ENCODE results near the gene SPECC1. TPM values are rescaled to one million over a fixed set of nuclear protein-coding genes. Genes with fewer than 3 reads are reported as not detected.

Gene SPECC1
- polyA plus RNA-seq, 1 of the 3 experiments (the other 2 are of a cell fraction) = 11.2 TPM

DNA sequence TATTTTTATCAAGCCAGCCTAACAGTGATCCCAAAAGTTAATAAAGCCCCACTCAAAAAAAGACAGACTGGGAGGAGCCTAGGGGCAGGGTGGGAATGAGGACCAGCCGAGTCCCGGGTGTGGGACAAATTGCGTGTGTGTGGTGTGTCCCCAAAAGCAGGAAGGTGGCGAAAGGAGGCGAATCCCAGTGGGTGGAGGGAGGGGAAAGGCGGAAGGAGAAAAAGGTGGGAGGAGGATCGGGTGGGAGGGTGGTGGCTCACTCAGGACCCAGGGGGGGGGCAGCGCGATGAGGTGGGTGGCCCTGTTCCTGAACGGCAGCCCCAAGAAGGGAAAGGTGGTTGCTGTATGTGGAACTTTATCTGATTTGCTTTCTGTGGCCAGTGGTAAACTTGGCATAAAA is 102.4 kb downstream of the SPECC1 start:
- no peaks in the 10 kb centered on the region for H3K9me3 ChIP-seq
- TF ChIP-seq FOSL2 (IDR thresholded peaks at IDR 0.05; ENCODE audit: borderline replicate concordance, low read depth) = no peak
- no peak for TF ChIP-seq FOXJ3 (CRISPR knock-in tag; IDR thresholded peaks at IDR 0.05)
- no peak for TF ChIP-seq JUND (IDR thresholded peaks at IDR 0.05)
- ChIA-PET CTCF (interaction anchor here (0.9 kb wide), 1 partner anchor 38 kb away, joined by 3 read pairs; no protein-coding TSS in a partner anchor), POLR2A (no interaction called here)
- no peak overlapping the region for H3K9ac ChIP-seq
- no peaks in the 10 kb centered on the region for H4K20me1 ChIP-seq (ENCODE audit: insufficient read depth)
- no peak overlapping the region for H2AFZ ChIP-seq (ENCODE audit: low read depth)
- H3K27ac ChIP-seq (ENCODE audit: low read depth in 2 of 2, low read length in 1 of 2) = no peak overlapping the region
- no peak overlapping the region for H3K4me2 ChIP-seq
- no peak overlapping the region for H3K4me3 ChIP-seq (ENCODE audit: low read depth in 2 of 2, low read length in 1 of 2)
- no peaks in the 10 kb centered on the region for H3K36me3 ChIP-seq (replicated peaks in 1 of 2; ENCODE audit: control insufficient read depth in 1 of 2, insufficient read depth in 2 of 2, low read length in 1 of 2)
- no peaks in the 10 kb centered on the region for H3K9me2 ChIP-seq
- WGBS (ENCODE audit: low lambda C conversion rate) = 92% methylated on average over 10 of the region's 10 CpGs
- H3K27me3 ChIP-seq (ENCODE audit: insufficient read depth) = no peaks in the 10 kb centered on the region
- no peaks in the 10 kb centered on the region for H3F3A ChIP-seq (replicated peaks; ENCODE audit: insufficient read depth)
- no peaks in the 10 kb centered on the region; a peak in 1 of 4 replicates for H3K4me1 ChIP-seq (ENCODE audit: control insufficient read depth in 1 of 2, insufficient read depth in 2 of 2, low read depth in 1 of 2, low read length in 1 of 2)
- H3K79me2 ChIP-seq (ENCODE audit: insufficient read depth) = no peaks in the 10 kb centered on the region
- no peak for DNase-seq

DNA sequence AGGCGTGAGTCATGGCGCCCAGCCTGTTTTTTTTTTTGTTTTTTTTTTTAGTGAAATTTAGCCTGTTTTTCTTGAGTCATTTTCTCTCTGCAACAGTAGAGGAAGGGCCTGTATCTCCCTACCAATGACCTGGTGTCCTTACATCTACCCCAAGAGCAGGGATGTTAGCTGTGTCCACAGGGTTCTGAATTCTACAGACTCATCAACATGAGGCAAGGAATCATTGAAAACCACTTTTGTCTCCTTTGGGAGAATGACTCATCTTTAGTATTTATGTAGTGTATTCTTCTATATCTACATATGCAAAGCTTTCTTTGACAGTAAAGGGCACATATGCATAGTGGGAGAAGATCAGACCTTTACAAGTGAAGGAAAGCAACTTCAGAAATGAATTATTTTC is 105.3 kb downstream of the SPECC1 start:
- no peaks in the 10 kb centered on the region for H3K79me2 ChIP-seq (ENCODE audit: insufficient read depth)
- no peaks in the 10 kb centered on the region; a peak in 1 of 4 replicates for H3K4me1 ChIP-seq (ENCODE audit: control insufficient read depth in 1 of 2, insufficient read depth in 2 of 2, low read depth in 1 of 2, low read length in 1 of 2)
- no peak for DNase-seq

More for the DNA sequence above, 105.3 kb downstream of the SPECC1 start:
- 100% methylated on average over 2 of the region's 2 CpGs for WGBS (ENCODE audit: low lambda C conversion rate)
- Histone ChIP-seq H4K20me1 (ENCODE audit: insufficient read depth) (no peaks in the 10 kb centered on the region), H3K4me2 (no peak overlapping the region), H3K9me2 (no peaks in the 10 kb centered on the region), H3K9ac (no peak overlapping the region), H3F3A (replicated peaks; ENCODE audit: insufficient read depth) (peaks cover 5% of the 10 kb centered on the region), H3K9me3 (no peaks in the 10 kb centered on the region), H3K4me3 (ENCODE audit: low read depth in 2 of 2, low read length in 1 of 2) (no peak overlapping the region), H2AFZ (ENCODE audit: low read depth) (no peak overlapping the region), H3K36me3 (replicated peaks in 1 of 2; ENCODE audit: control insufficient read depth in 1 of 2, insufficient read depth in 2 of 2, low read length in 1 of 2) (no peaks in the 10 kb centered on the region), H3K27ac (ENCODE audit: low read depth in 2 of 2, low read length in 1 of 2) (no peak overlapping the region), H3K27me3 (ENCODE audit: insufficient read depth) (no peaks in the 10 kb centered on the region)
- CTCF ChIA-PET = interaction anchor here (1.0 to 1.8 kb wide), 4 partner anchors 104 to 122 kb away, joined by 3 to 7 read pairs (median 5); no protein-coding TSS in a partner anchor
- no peak for TF ChIP-seq POLR2AphosphoS5 (IDR thresholded peaks at IDR 0.05; ENCODE audit: low read depth, low read length)
- no peak for TF ChIP-seq RXRA (IDR thresholded peaks at IDR 0.05; ENCODE audit: borderline replicate concordance, low read depth)
- no peak for TF ChIP-seq FOSL2 (IDR thresholded peaks at IDR 0.05; ENCODE audit: borderline replicate concordance, low read depth)
- TF ChIP-seq SMC3 (IDR thresholded peaks at IDR 0.05; ENCODE audit: low read depth, low read length) = no peak
- no peak for TF ChIP-seq TCF12 (IDR thresholded peaks at IDR 0.05)
- no peak for TF ChIP-seq FOXM1 (IDR thresholded peaks at IDR 0.05; ENCODE audit: low read depth)
- TF ChIP-seq, protein P1, sequence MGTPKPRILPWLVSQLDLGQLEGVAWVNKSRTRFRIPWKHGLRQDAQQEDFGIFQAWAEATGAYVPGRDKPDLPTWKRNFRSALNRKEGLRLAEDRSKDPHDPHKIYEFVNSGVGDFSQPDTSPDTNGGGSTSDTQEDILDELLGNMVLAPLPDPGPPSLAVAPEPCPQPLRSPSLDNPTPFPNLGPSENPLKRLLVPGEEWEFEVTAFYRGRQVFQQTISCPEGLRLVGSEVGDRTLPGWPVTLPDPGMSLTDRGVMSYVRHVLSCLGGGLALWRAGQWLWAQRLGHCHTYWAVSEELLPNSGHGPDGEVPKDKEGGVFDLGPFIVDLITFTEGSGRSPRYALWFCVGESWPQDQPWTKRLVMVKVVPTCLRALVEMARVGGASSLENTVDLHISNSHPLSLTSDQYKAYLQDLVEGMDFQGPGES (IDR thresholded peaks at IDR 0.05; ENCODE audit: low read depth, low read length) = no peak
- no peak for TF ChIP-seq TEAD4 (IDR thresholded peaks at IDR 0.05; ENCODE audit: borderline replicate concordance, insufficient read depth)
- TF ChIP-seq, protein P2, sequence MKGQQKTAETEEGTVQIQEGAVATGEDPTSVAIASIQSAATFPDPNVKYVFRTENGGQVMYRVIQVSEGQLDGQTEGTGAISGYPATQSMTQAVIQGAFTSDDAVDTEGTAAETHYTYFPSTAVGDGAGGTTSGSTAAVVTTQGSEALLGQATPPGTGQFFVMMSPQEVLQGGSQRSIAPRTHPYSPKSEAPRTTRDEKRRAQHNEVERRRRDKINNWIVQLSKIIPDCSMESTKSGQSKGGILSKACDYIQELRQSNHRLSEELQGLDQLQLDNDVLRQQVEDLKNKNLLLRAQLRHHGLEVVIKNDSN (IDR thresholded peaks at IDR 0.05; ENCODE audit: borderline replicate concordance, low read depth) = no peak
- no peak for TF ChIP-seq TAF1 (IDR thresholded peaks at IDR 0.05; ENCODE audit: borderline replicate concordance, low read depth, low read length)
- no peak for TF ChIP-seq YY1 (IDR thresholded peaks at IDR 0.05; ENCODE audit: low read depth)
- no peak for TF ChIP-seq CHD2 (IDR thresholded peaks at IDR 0.05; ENCODE audit: low read length, partially characterized antibody)
- no peak for TF ChIP-seq ELF1 (IDR thresholded peaks at IDR 0.05)
- TF ChIP-seq MXI1 (IDR thresholded peaks at IDR 0.05; ENCODE audit: low read depth, low read length) = no peak
- no peak for TF ChIP-seq EP300 (IDR thresholded peaks at IDR 0.05; ENCODE audit: borderline replicate concordance in 1 of 2, low read depth in 1 of 2, low read length in 1 of 2)
- no peak for TF ChIP-seq RCOR1 (IDR thresholded peaks at IDR 0.05; ENCODE audit: low read length)
- TF ChIP-seq FOXJ3 (CRISPR knock-in tag; IDR thresholded peaks at IDR 0.05) = no peak
- TF ChIP-seq GABPA (IDR thresholded peaks at IDR 0.05; ENCODE audit: low read depth) = no peak
- POLR2A ChIA-PET = no interaction called here
